GM18520 (cell line): ENCODE data around the gene CR2.
"Not testable (repeated sequence)": the region's sequence is repeated elsewhere in the genome, so short reads cannot be mapped to it uniquely, and the experiment has no call there.

Experiments used
- ATAC-seq: cut with Tn5 transposase; IDR thresholded peaks from one replicate; pipeline ENCODE4 v1.9.1; 2021; ENCODE audit not compliant: unreplicated experiment

Gene CR2

GRCh38 chr1:207503950-207504349, 49.8 kb downstream of the CR2 start:
- no peak for ATAC-seq

GRCh38 chr1:207504438-207504837, 50.3 kb downstream of the CR2 start:
- no peak for ATAC-seq

GRCh38 chr1:207510444-207510843, 56.3 kb downstream of the CR2 start:
- ATAC-seq = no peak

- no peak for ATAC-seq
Observed at GRCh38 chr1:207514890-207515289, 60.8 kb downstream of the CR2 start.

- no peak for ATAC-seq
Observed at GRCh38 chr1:207516729-207517128, 62.6 kb downstream of the CR2 start.

GRCh38 chr1:207518608-207519236, 64.6 kb downstream of the CR2 start:
- no peak for ATAC-seq

GRCh38 chr1:207519505-207520399, 65.6 kb downstream of the CR2 start:
- ATAC-seq = no peak

DNA sequence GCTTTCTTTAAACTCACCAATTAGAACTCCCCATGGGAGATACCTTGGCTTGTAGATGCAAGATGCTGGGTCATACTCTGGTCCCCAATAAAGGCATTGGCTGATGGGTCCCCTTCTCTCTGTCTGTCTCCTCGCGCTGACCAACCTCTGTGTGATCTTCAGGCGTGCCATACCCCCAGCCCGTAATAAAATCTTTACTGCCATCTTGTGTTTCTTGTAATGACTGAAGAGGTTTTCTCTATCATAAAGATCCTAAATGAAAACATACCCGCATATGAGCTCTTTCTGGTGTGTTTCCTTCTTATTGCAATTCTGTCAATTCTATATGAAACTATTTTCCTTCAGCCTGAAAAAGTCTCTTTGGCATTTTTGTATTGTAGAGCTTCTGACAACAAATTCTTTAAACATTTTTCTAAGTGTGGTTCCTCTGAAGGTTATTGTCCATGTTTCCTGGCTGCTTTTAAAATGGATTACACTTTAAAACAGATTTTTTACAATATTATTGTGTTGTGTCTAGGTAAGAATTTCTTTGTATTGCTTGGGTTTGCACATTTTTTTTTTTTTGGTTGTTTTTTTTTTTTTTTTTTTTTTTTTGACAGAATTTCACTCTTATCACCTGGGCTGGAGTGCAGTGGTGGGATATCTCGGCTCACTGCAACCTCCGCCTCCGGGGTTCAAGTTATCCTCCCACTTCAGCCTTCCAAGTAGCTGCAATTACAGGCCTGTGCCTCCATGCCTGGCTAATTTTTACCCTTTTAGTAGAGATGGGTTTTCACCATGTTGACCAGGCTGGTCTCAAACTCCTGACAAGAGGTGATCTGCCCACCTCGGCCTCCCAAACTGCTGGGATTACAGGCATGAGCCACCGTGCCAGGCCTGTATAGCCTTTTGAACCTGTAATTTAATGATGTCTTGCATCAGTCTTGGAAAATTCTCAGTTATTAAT, 66.5 kb downstream of the CR2 start:
- not testable (repeated sequence) for ATAC-seq

DNA sequence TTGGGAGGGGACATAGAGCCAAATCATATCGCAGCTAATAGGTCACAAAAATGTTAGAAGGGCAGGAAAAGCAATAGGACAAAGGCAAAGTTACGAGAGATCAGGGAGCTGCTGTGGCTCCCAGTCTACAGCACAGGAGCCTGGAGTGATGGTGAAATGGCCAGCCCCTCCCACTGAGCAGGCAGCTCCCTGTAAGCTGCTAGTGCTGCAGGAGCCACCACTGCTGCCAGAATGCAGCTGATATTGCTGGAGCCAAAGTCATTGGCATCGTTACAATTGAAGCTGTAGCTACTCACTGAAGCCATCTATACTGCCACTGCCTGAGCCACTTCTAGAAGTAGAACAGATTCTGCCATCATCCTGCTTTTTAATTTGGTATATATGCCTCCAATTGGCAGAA, 71.1 kb downstream of the CR2 start:
- ATAC-seq = not testable (repeated sequence)

GRCh38 chr1:207528401-207528800, 74.3 kb downstream of the CR2 start:
- ATAC-seq = not testable (repeated sequence)

GRCh38 chr1:207536263-207536662, 82.1 kb downstream of the CR2 start:
- ATAC-seq = not testable (repeated sequence)
